GM21786 (cell line): ENCODE results near the gene RS1.

Experiments used
- ATAC-seq: cut with Tn5 transposase; IDR thresholded peaks from one replicate; pipeline ENCODE4 v1.9.1; 2021; ENCODE audit not compliant: unreplicated experiment

Gene RS1

GRCh38 chrX:18668071-18668835 is 3.7 kb downstream of the RS1 start:
- ATAC-seq = peak; percentile 64

GRCh38 chrX:18666614-18667013 is 5.3 kb downstream of the RS1 start:
- ATAC-seq = no peak

GRCh38 chrX:18664947-18665346 is 7.0 kb downstream of the RS1 start:
- no peak for ATAC-seq

GRCh38 chrX:18661273-18661672 is 10.6 kb downstream of the RS1 start:
- no peak for ATAC-seq

GRCh38 chrX:18654875-18655836 is 16.8 kb downstream of the RS1 start:
- ATAC-seq = no peak

- ATAC-seq = no peak
Observed at GRCh38 chrX:18652636-18653035, 19.3 kb downstream of the RS1 start.

GRCh38 chrX:18650662-18651061 is 21.2 kb downstream of the RS1 start:
- ATAC-seq = no peak

GRCh38 chrX:18649498-18649951 is 22.4 kb downstream of the RS1 start:
- no peak for ATAC-seq

GRCh38 chrX:18647621-18648020 is 24.3 kb downstream of the RS1 start:
- no peak for ATAC-seq

GRCh38 chrX:18643853-18644252 is 28.1 kb downstream of the RS1 start:
- ATAC-seq = no peak

- no peak for ATAC-seq
Observed at GRCh38 chrX:18643243-18643642, 28.7 kb downstream of the RS1 start.

- no peak for ATAC-seq
Observed at GRCh38 chrX:18640686-18641085, 31.2 kb downstream of the RS1 start.

- ATAC-seq = no peak
Observed at GRCh38 chrX:18639280-18639679, 32.6 kb downstream of the RS1 start.

- no peak for ATAC-seq
Observed at GRCh38 chrX:18638398-18638797, 33.5 kb downstream of the RS1 start.

GRCh38 chrX:18630934-18631333 is 41.0 kb downstream of the RS1 start:
- no peak for ATAC-seq

GRCh38 chrX:18624599-18624998 is 47.3 kb downstream of the RS1 start:
- no peak for ATAC-seq

GRCh38 chrX:18620349-18620748 is 51.6 kb downstream of the RS1 start:
- no peak for ATAC-seq

GRCh38 chrX:18619288-18619687 is 52.6 kb downstream of the RS1 start:
- ATAC-seq = no peak

GRCh38 chrX:18617407-18617750 is 54.5 kb downstream of the RS1 start:
- no peak for ATAC-seq

GRCh38 chrX:18616688-18617406 is 55.1 kb downstream of the RS1 start:
- ATAC-seq = no peak

GRCh38 chrX:18613930-18614639 is 57.8 kb downstream of the RS1 start:
- ATAC-seq = no peak
